ENCODE results near the gene MBTD1. TPM values are rescaled to one million over a fixed set of nuclear protein-coding genes. Genes with fewer than 3 reads are reported as not detected.

Gene MBTD1
- total and polyA plus RNA-seq, 2 of the 8 experiments (the other 6 are each of a cell fraction or from before 2014, with no cell fraction given) = 20.3 to 51.4 TPM

DNA sequence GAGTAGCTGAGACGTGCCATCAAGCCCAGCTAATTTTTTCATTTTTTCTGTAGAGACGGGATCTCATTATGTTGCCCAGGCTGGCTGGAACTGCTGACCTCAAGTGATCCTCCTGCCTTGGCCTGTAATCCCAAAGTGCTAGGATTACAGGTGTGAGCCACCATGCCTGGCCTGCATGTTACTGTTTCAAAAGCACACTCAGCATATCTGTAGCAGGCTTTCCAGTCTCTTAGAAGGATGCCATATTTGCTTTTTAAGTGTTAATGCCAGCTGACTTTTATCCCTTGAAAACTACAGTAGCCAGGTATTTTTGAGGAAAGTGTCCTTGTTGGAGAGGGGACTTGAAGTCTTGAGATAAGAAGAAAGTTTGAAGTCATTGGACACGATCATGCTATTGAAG, 123.9 kb downstream of the MBTD1 start (continued):
- TF ChIP-seq EZH2 (IDR thresholded peaks at IDR 0.05; ENCODE audit: low read depth, low read length, severe bottlenecking) (no peak), RXRA (IDR thresholded peaks at IDR 0.05; ENCODE audit: insufficient read depth, low read depth, low read length) (no peak), EGR1 (IDR thresholded peaks at IDR 0.05; ENCODE audit: borderline replicate concordance, low read depth, low read length) (no peak), SP4 (IDR thresholded peaks at IDR 0.05; ENCODE audit: low read length) (no peak)
